Activated T-cell treated with anti-CD3 and anti-CD28 coated beads, Interleukin-2, amount 50 U/mL, for 24 hours (primary cell): Measurements from ENCODE around the gene CWF19L2.
"Not testable (repeated sequence)": the region's sequence is repeated elsewhere in the genome, so short reads cannot be mapped to it uniquely, and the experiment has no call there.

Experiments
- DNase-seq: peaks from one replicate; pipeline ENCODE4 v3.0.0-alpha.2; 2020
- H3K27ac Mint-ChIP-seq: 2 replicates; pipeline ENCODE4 v1.8.0; 2020; ENCODE audit warnings: mild to moderate bottlenecking, mixed read lengths
- H3K27me3 Mint-ChIP-seq: 2 replicates; pipeline ENCODE4 v1.8.0; 2020; ENCODE audit warnings: mixed read lengths
- H3K36me3 Mint-ChIP-seq: 2 replicates; pipeline ENCODE4 v1.8.0; 2020; ENCODE audit warnings: low read depth, mixed read lengths
- H3K4me1 Mint-ChIP-seq: 2 replicates; pipeline ENCODE4 v1.8.0; 2020; ENCODE audit warnings: low read depth, mixed read lengths
- H3K4me3 Mint-ChIP-seq: 2 replicates; pipeline ENCODE4 v1.8.0; 2020; ENCODE audit warnings: mild to moderate bottlenecking, moderate library complexity, mixed read lengths
- H3K9me3 Mint-ChIP-seq: 2 replicates; pipeline ENCODE4 v1.8.0; 2020; ENCODE audit warnings: mixed read lengths

The CWF19L2 gene

DNA sequence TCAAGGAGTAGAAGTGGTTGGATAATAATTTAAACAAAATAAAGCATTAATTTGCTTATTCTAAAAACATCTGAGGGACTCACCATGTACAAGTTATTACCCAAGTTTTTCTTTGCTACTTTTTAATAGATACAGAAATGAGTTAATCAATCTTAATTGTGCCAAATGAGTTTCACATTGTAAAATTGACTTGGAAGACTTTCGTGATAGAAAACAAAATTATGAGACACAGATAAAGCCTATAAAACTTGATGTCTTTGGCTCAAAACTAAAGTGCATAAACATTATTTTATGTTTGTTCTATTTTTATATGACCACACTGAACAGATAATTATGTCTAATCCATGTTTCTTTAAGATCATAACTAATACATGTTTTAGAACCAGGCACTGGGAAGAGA lies 10.1 kb upstream of the CWF19L2 start:
- Mint-ChIP-seq H3K27me3 (peaks cover 60% of the 10 kb centered on the region), H3K4me1 (no peaks in the 10 kb centered on the region), H3K9me3 (peaks cover 6% of the 10 kb centered on the region), H3K36me3 (no peaks in the 10 kb centered on the region), H3K4me3 (no peak overlapping the region), H3K27ac (no peak overlapping the region)
- no peak for DNase-seq

DNA sequence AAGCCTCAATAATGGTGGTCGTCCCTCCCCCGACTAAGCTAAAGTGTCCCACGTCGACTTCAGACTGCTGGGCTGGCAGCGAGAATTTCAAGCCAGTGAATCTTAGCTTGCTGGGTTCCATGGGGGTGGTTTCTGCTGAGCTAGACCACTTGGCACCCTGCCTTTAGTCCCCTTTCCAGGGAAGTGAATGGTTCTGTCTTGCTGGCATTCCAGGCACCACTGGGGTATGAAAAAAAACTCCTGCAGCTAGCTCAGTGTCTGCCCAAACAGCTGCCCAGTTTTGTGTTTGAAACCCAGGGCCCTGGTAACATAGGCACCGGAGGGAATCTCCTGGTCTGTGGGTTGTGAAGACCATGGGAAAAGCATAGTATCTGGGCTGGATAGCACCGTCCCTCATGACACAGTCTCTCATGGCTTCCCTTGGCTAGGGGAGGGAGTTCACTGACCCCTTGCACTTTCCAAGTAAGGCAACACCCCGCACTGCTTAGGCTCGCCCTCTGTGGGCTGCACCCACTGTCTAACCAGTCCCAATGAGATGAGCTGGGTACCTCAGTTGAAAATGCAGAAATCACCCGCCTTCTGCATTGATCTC lies 8.7 kb upstream of the CWF19L2 start:
- not testable (repeated sequence) for H3K4me1 Mint-ChIP-seq, H3K4me3 Mint-ChIP-seq, DNase-seq, H3K36me3 Mint-ChIP-seq, H3K27ac Mint-ChIP-seq, H3K9me3 Mint-ChIP-seq
- peaks cover 49% of the 10 kb centered on the region for H3K27me3 Mint-ChIP-seq

DNA sequence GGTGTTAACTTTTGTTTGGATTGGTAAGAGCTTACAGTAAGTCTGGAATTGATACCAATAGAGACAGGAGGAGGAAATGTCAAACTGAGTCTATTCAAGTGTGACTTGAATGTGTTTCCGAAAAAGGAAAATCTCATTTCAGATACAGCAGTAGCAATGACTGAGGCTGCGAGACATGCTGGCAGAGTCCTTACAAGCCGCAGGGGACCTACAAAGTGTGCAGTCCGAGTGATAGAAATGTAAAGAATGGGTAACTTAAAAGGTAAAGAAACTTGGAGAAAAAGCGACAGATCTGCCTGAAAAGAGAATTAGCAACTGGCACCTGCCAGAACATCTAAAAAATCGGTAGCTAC lies 444 bp downstream of the CWF19L2 start:
- peak overlapping the region; percentile 94 for H3K27ac Mint-ChIP-seq
- peaks cover 31% of the 10 kb centered on the region for H3K4me1 Mint-ChIP-seq
- peaks cover 47% of the 10 kb centered on the region for H3K36me3 Mint-ChIP-seq
- no peaks in the 10 kb centered on the region for H3K27me3 Mint-ChIP-seq
- H3K9me3 Mint-ChIP-seq: no peaks in the 10 kb centered on the region
- no peak for DNase-seq
- peak overlapping the region; percentile 85 for H3K4me3 Mint-ChIP-seq

DNA sequence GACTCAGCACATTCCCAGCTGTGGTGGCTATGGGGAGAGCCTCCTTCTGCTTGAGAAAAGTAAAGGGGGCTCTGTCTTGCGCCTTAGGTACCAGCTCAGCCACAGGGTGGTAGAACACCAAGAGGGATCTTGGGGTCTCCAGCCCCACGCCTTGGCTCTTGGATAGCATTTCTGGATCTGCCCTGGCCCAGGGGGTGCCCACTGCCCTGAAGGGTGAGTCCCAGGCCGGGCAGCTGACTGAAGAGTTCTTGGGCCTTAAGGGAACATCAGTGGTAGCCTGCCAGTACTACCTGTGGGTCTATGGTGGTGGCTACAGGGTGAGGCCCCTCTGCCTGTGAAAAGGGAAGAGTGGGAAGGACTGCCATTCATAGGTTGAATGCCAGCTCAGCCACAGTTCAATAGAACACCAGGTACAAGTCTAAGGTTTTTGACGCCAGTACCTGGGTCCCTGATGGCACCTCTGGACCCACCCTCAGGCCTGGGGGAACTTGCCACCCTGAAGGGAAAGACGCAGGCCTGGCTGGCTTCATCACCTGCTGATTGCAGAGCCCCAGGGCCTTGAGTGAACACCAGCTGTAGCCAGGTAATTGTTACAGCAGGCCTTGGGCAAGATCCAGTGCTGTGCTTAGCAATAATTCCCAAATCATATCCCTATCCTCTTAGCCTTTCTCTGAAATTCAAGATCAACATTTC lies 3.9 kb downstream of the CWF19L2 start:
- Mint-ChIP-seq H3K9me3 (no peaks in the 10 kb centered on the region), H3K4me3 (no peak overlapping the region), H3K27me3 (no peaks in the 10 kb centered on the region), H3K36me3 (peaks cover 70% of the 10 kb centered on the region), H3K27ac (no peak overlapping the region), H3K4me1 (peaks cover 48% of the 10 kb centered on the region)
- DNase-seq: no peak

DNA sequence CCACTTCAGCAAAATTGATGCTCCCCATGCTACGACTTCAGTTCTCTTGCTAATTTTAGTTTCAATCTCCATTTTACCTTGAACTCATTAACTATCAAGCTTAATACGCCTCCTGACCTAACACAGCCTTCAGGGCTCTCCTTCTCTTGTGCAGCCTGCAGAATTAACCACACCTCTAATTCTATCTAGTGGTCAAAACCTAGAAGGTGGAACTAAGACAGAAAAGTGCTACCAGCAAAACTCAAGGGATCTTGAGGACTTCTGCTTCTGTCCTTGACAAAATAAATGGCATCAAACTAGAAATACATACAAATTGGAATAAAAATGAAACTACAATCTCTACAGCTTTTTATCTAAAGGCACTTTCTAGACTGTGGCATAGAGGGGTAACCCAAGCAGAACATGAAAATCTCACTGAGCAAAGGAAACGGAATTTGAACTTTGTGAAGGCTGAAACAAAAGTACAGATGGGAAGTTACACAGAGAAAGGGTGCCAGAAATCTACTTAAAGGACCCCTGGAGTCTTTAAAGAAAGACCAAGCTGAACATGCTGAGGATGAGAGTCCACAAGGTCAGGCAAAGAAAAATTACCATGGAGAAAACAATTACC lies 10.7 kb downstream of the CWF19L2 start:
- Mint-ChIP-seq H3K27ac (no peak overlapping the region), H3K36me3 (peaks cover 76% of the 10 kb centered on the region), H3K27me3 (no peaks in the 10 kb centered on the region), H3K4me3 (no peak overlapping the region), H3K4me1 (peaks cover 35% of the 10 kb centered on the region), H3K9me3 (no peaks in the 10 kb centered on the region)
- DNase-seq: no peak

DNA sequence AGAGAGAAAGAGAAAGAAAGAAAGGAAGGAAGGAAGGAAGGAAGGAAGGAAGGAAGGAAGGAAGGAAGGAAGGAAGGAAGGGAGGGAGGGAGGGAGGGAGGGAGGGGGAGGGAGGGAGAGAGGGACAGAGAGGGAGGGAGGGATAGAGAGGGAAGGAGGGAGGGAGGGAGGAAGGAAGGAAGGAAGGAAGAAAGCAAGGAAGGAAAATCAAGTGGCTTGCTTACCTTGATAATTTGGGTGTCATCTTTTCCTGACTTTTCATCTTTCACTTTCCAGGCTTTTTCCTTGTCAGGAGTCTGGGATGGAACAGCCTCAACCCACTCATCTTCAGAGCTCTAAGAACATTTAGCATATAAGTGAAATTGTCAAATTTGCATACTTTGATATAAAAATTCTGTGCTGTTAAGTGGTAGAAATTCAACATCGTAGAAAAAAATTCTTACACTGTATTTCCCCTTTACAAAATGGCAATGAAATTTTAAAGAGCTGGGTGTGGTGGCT lies 14.9 kb downstream of the CWF19L2 start:
- Mint-ChIP-seq H3K27ac (no peak overlapping the region), H3K9me3 (no peaks in the 10 kb centered on the region), H3K4me1 (peaks cover 19% of the 10 kb centered on the region), H3K4me3 (no peak overlapping the region), H3K36me3 (peaks cover 88% of the 10 kb centered on the region), H3K27me3 (no peaks in the 10 kb centered on the region)
- no peak for DNase-seq

DNA sequence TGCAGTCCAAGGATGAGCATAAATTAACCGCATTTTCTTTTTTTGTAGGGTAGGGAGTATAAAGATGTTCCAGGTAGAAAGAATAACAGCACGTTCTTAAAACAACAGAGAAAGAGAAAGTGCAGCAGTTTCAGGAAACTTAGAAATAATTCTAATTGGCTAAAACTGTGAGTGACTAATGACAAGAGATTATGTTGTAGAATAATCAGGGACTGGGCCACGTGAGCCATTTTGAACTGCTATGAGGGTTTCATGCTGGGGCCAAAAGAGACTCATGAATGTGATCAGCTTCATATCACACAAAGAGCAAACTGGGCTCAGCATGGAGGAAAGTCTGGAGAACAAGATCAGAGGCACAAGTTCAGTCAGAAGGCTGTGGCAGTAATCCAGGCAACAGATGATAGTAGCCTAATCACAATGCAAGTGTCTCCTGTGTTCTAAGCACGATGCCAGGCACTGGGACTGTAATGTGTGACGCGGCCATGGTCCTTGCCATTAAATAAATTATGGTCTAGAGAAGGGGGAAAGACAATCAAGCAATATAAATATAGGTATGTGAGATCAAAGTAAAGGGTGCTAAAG lies 17.9 kb downstream of the CWF19L2 start:
- Mint-ChIP-seq H3K9me3 (no peaks in the 10 kb centered on the region), H3K4me3 (no peak overlapping the region), H3K27me3 (no peaks in the 10 kb centered on the region), H3K4me1 (peaks cover 11% of the 10 kb centered on the region), H3K27ac (peak overlapping the region; percentile 44), H3K36me3 (peaks cover 80% of the 10 kb centered on the region)
- DNase-seq: no peak

DNA sequence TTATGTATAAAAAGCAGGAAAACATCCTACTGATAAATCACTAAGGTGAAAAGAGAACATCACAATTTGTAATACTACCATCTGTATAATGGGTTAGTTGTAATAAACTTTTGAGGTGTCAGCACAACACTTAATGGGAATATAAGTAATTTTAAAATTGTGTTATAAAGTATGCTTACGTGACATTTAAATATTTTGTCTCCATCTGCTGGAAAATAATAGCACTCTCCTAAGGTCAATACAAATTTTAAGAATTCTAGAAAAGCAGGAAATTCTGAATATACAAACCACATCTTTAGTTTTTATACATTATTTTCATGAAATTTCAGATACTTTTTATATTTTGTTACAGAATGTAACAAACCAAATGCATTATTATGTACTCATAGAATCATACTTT lies 19.5 kb downstream of the CWF19L2 start:
- H3K27ac Mint-ChIP-seq: no peak overlapping the region
- H3K27me3 Mint-ChIP-seq: no peaks in the 10 kb centered on the region
- no peaks in the 10 kb centered on the region for H3K9me3 Mint-ChIP-seq
- peaks cover 75% of the 10 kb centered on the region for H3K36me3 Mint-ChIP-seq
- peaks cover 8% of the 10 kb centered on the region for H3K4me1 Mint-ChIP-seq
- H3K4me3 Mint-ChIP-seq: no peak overlapping the region
- DNase-seq: no peak

DNA sequence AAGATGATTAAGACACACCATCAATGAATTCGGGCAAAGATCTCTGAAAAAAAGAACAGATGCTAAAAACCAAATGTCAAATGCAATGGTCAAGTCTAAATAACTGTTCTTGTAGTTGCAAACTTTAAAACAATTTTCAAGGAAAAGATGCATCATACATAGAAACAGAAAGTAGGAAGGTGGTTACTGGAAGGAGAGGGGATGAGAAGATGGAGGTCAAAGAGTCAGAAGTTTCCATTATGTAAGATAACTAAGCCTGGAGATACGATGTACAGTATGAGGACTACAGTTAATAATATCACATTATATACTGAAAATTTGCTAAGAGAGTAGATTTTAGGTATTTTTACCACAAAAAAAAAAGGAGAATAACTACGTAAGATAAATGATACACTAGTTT lies 27.1 kb downstream of the CWF19L2 start:
- peaks cover 68% of the 10 kb centered on the region for H3K36me3 Mint-ChIP-seq
- H3K4me1 Mint-ChIP-seq: peaks cover 16% of the 10 kb centered on the region
- no peaks in the 10 kb centered on the region for H3K9me3 Mint-ChIP-seq
- H3K4me3 Mint-ChIP-seq: no peak overlapping the region
- H3K27me3 Mint-ChIP-seq: no peaks in the 10 kb centered on the region
- DNase-seq: no peak
- H3K27ac Mint-ChIP-seq: peak overlapping the region; percentile 42

DNA sequence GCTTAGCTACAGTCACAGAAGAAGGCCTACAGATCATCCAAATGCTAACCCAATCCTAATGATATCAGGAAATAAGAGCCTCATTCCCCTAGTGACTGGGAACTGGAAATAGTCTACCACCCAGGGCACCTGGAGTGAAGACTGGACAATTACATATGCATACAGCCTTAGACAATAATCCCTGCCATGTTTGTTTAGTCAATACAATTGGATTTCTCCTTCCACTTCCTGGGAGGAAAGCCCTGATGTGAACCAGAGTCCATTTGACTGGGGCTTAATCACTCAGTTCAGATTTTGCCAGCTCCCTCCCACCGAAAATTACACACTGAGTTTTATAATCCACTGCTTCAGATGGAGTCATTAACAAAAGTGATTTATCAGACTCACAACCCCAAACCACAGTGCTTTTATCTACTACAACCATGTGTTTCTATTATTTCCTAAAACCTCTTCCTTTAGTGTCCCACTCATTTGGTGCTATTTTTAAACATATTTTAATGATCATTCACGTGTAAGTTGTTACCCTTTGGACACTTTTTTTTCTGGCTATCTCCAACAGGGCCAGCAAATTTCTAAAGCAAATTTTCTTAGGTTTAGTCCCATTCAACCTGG lies 29.9 kb downstream of the CWF19L2 start:
- no peaks in the 10 kb centered on the region for H3K27me3 Mint-ChIP-seq
- peaks cover 76% of the 10 kb centered on the region for H3K36me3 Mint-ChIP-seq
- no peak for DNase-seq
- H3K4me1 Mint-ChIP-seq: peaks cover 18% of the 10 kb centered on the region
- H3K4me3 Mint-ChIP-seq: no peak overlapping the region
- H3K27ac Mint-ChIP-seq: no peak overlapping the region
- no peaks in the 10 kb centered on the region for H3K9me3 Mint-ChIP-seq

DNA sequence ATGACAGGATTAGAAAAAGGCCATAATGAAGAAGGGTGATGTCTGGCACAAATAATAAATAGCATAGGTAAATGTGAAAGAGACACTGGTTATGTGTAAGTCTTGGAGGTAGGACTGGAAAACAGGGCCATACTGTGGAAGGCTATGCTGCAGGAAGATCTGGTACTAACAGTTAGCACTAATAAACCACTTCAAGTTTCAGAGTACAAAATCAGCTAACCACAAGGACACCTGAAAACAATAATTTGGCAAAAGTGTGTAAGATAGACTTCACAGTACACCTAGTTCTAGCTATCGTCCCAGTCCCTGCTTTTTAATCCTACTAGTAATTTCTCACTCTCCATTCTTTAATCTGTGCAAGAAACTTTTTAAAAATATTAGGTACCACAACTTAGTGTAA lies 44.3 kb downstream of the CWF19L2 start:
- DNase-seq: no peak
- Mint-ChIP-seq H3K4me3 (no peak overlapping the region), H3K4me1 (peaks cover 8% of the 10 kb centered on the region), H3K9me3 (no peaks in the 10 kb centered on the region), H3K27me3 (no peaks in the 10 kb centered on the region), H3K27ac (no peak overlapping the region), H3K36me3 (peaks cover 85% of the 10 kb centered on the region)

DNA sequence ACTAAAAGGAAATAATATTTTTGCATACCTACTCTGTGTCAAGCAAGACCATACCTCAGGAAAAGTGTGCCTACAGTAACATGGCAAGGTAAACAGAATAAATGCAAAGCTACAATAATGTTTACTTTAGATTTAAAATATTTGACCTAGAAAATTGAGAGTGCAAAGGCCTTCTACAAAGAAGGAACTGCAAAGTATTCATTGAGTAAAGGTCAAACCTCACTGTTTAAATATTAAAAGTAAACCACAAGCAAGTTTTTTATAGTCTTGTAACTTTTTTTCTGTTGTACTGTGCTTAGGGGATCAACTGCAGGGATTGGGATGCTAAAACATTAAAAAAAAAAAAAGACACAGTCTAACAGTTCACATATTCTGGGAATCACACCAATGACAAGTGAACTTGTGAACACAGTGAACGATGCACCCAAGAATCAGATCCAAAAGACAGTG lies 48.8 kb downstream of the CWF19L2 start:
- no peak for DNase-seq
- no peaks in the 10 kb centered on the region for H3K27me3 Mint-ChIP-seq
- H3K4me3 Mint-ChIP-seq: no peak overlapping the region
- H3K36me3 Mint-ChIP-seq: peaks cover 82% of the 10 kb centered on the region
- no peak overlapping the region for H3K27ac Mint-ChIP-seq
- peaks cover under 1% of the 10 kb centered on the region for H3K9me3 Mint-ChIP-seq
- H3K4me1 Mint-ChIP-seq: peaks cover 6% of the 10 kb centered on the region

DNA sequence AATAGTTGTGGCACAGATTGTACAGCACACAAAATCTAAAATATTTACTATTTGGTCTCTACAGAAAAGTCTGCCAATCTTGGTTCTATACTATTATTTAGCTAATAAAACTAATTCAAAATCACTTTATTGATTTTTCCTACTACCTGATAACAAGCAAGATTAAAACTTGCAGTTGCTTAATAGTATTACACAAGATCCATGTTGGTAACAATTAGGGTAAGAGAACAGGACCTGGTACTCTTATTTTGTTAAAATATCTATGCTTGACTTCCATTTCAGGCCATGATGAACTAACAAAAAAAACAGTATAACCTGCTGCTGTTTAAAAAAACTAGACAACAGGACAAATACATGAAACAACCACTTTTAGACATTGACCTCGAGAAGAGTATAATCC lies 52.4 kb downstream of the CWF19L2 start:
- H3K9me3 Mint-ChIP-seq: peaks cover 8% of the 10 kb centered on the region
- no peak overlapping the region for H3K4me3 Mint-ChIP-seq
- H3K36me3 Mint-ChIP-seq: peaks cover 82% of the 10 kb centered on the region
- no peaks in the 10 kb centered on the region for H3K27me3 Mint-ChIP-seq
- DNase-seq: no peak
- H3K27ac Mint-ChIP-seq: no peak overlapping the region
- no peaks in the 10 kb centered on the region for H3K4me1 Mint-ChIP-seq

DNA sequence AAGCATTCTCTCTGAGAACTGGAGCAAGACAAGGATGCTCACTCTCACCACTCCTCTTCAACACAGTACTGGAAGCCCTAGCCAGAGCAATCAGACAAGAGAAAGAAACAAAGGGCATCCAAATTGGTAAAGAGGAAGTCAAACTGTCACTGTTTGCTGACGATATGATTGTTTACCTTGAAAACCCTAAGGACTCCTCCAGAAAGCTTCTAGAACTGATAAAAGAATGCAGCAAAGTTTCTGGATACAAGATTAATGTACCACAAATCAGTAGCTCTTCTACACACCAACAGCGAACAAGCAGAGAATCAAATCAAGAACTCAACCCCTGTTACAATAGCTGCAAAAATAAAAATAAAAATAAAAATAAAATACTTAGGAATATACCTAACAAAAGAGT lies 56.5 kb downstream of the CWF19L2 start:
- H3K27me3 Mint-ChIP-seq, H3K27ac Mint-ChIP-seq, H3K4me1 Mint-ChIP-seq, H3K4me3 Mint-ChIP-seq, DNase-seq: not testable (repeated sequence)
- Mint-ChIP-seq H3K9me3 (peaks cover 15% of the 10 kb centered on the region), H3K36me3 (peaks cover 92% of the 10 kb centered on the region)
